ENCODE data around the gene ASIP.

GRCh38 chr20:34305333-34306230 lies 64.4 kb downstream of the ASIP start:
- TF ChIP-seq, protein P1, sequence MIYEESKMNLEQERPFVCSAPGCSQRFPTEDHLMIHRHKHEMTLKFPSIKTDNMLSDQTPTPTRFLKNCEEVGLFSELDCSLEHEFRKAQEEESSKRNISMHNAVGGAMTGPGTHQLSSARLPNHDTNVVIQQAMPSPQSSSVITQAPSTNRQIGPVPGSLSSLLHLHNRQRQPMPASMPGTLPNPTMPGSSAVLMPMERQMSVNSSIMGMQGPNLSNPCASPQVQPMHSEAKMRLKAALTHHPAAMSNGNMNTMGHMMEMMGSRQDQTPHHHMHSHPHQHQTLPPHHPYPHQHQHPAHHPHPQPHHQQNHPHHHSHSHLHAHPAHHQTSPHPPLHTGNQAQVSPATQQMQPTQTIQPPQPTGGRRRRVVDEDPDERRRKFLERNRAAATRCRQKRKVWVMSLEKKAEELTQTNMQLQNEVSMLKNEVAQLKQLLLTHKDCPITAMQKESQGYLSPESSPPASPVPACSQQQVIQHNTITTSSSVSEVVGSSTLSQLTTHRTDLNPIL (CRISPR knock-in tag; IDR thresholded peaks at IDR 0.05; ENCODE audit: low read depth) = no peak
- TF ChIP-seq CSRNP3 (CRISPR knock-in tag; IDR thresholded peaks at IDR 0.05) (no peak), POU6F1 (CRISPR knock-in tag; IDR thresholded peaks at IDR 0.05; ENCODE audit: borderline replicate concordance, low read depth) (no peak)

Data from SK-N-SH treated with all-trans-retinoic acid at 6 μM for 48 hours (cell line).